GM23338 (cell line): Measurements from ENCODE around the gene FKBP2. TPM values are rescaled to one million over a fixed set of nuclear protein-coding genes. Genes with fewer than 3 reads are reported as not detected.

Experiments
- ATAC-seq: fragments of 200-7000 bp; cut with Tn5 transposase; 3 replicates; pipeline ENCODE4 v1.9.1; 2020
- DNase-seq: peaks from one replicate; pipeline ENCODE4 v3.0.0-alpha.2; 2015; ENCODE audit warnings: low spot score
- H2AFZ ChIP-seq: fragments of 200-600 bp; sonication (generic); 2 replicates; pipeline ENCODE4 v1.8.0; 2016; ENCODE audit warnings: antibody characterized with exemption, mild to moderate bottlenecking, moderate library complexity
- H3F3A ChIP-seq: fragments of 200-600 bp; sonication (generic); replicated peaks from 2 replicates; pipeline ENCODE4 v1.8.0; 2017; ENCODE audit warnings: antibody characterized with exemption, mixed run types, low read depth
- H3K27ac ChIP-seq: fragments of 200-600 bp; sonication (generic); 2 replicates; pipeline ENCODE4 v1.6.1; 2016; ENCODE audit warnings: low read depth
- H3K27me3 ChIP-seq: fragments of 200-600 bp; sonication (generic); 2 replicates; pipeline ENCODE4 v1.8.0; 2016; ENCODE audit warnings: mild to moderate bottlenecking, mixed run types, moderate library complexity; ENCODE audit not compliant: insufficient read depth
- H3K36me3 ChIP-seq: fragments of 200-600 bp; sonication (generic); 2 replicates; pipeline ENCODE4 v1.8.0; 2016; ENCODE audit warnings: mild to moderate bottlenecking; ENCODE audit not compliant: insufficient read depth
- H3K4me1 ChIP-seq: fragments of 200-600 bp; sonication (generic); 2 replicates; pipeline ENCODE4 v1.8.0; 2016; ENCODE audit warnings: mild to moderate bottlenecking, moderate library complexity; ENCODE audit not compliant: insufficient read depth
- H3K4me2 ChIP-seq: fragments of 200-600 bp; sonication (generic); 2 replicates; pipeline ENCODE4 v1.7.1; 2017; ENCODE audit warnings: mixed run types
- H3K4me3 ChIP-seq: fragments of 200-600 bp; sonication (generic); 2 replicates; pipeline ENCODE4 v1.6.1; 2016; ENCODE audit warnings: mixed run types
- H3K79me2 ChIP-seq: fragments of 200-600 bp; sonication (generic); replicated peaks from 2 replicates; pipeline ENCODE4 v1.8.0; 2017; ENCODE audit warnings: mild to moderate bottlenecking; ENCODE audit not compliant: insufficient read depth
- H3K9me2 ChIP-seq: fragments of 200-600 bp; sonication (generic); 2 replicates; pipeline ENCODE4 v1.8.0; 2017; ENCODE audit not compliant: insufficient read depth
- H4K20me1 ChIP-seq: fragments of 200-600 bp; sonication (generic); replicated peaks from 2 replicates; pipeline ENCODE4 v1.8.0; 2017; ENCODE audit warnings: mild to moderate bottlenecking; ENCODE audit not compliant: insufficient read depth
- H3K27ac Mint-ChIP-seq: 2 replicates; pipeline ENCODE4 v1.8.0; 2020; ENCODE audit warnings: inconsistent platforms, mild to moderate bottlenecking, moderate library complexity, mixed read lengths
- H3K27me3 Mint-ChIP-seq: 3 replicates; pipeline ENCODE4 v1.8.0; 2022; ENCODE audit warnings: low read depth, mild to moderate bottlenecking, moderate library complexity, mixed read lengths, inconsistent platforms; ENCODE audit not compliant: insufficient read depth, poor library complexity
- H3K36me3 Mint-ChIP-seq: 3 replicates; pipeline ENCODE4 v1.8.0; 2021; ENCODE audit warnings: low read depth, mild to moderate bottlenecking, inconsistent platforms, moderate library complexity, mixed read lengths
- H3K4me1 Mint-ChIP-seq: 3 replicates; pipeline ENCODE4 v1.8.0; 2020; ENCODE audit warnings: mild to moderate bottlenecking, inconsistent platforms, mixed read lengths
- H3K4me3 Mint-ChIP-seq: 3 replicates; pipeline ENCODE4 v1.8.0; 2021; ENCODE audit warnings: moderate library complexity, mild to moderate bottlenecking, inconsistent platforms, mixed read lengths
- H3K9me3 Mint-ChIP-seq: 3 replicates; pipeline ENCODE4 v1.8.0; 2020; ENCODE audit warnings: moderate library complexity, mild to moderate bottlenecking, inconsistent platforms, mixed read lengths
- JUNB ChIP-seq: IDR thresholded peaks from one replicate; pipeline ENCODE4 v1.6.1; 2016; ENCODE audit warnings: antibody characterized with exemption; ENCODE audit not compliant: unreplicated experiment
- POLR2AphosphoS5 ChIP-seq: IDR thresholded peaks from 2 replicates; pipeline ENCODE4 v1.6.1; 2016; ENCODE audit warnings: antibody characterized with exemption, low read depth
- STAT1 ChIP-seq: IDR thresholded peaks from one replicate; pipeline ENCODE4 v1.6.1; 2016; ENCODE audit warnings: antibody characterized with exemption; ENCODE audit not compliant: unreplicated experiment
- ZNF331 ChIP-seq: fragments of 250-450 bp; sonication (Bioruptor Pico); IDR thresholded peaks from 2 replicates; pipeline ENCODE4 v1.5.0; 2020; ENCODE audit warnings: low read depth, mild to moderate bottlenecking, moderate library complexity
- ZNF462 ChIP-seq: fragments of 250-450 bp; sonication (Bioruptor Pico); IDR thresholded peaks from 2 replicates; pipeline ENCODE4 v1.5.0; 2020; ENCODE audit warnings: mild to moderate bottlenecking, moderate library complexity
- polyA plus RNA-seq: library from polyadenylated mRNA; unstranded; fragments of >200 nt; fragmentation: Nextera tagmentation; extraction: Ambion mirVana; gene quantifications from 2 replicates; pipeline ENCODE4 v1.2.1, GENCODE V29; 2016
- total RNA-seq: library from RNA; depleted of rRNA; stranded (reverse); fragments of >200 nt; shearing (Covaris generic); gene quantifications from 2 replicates; pipeline ENCODE4 v1.2.3, GENCODE V29; 2014

Gene FKBP2
- total and polyA plus RNA-seq, 2 experiments from 2014 or later, result 31.4 to 201 TPM

GRCh38 chr11:64209563-64209843 is 31.4 kb upstream of the FKBP2 start:
- Histone ChIP-seq H3K79me2 (no peaks in the 10 kb centered on the region), H3K4me2 (no peak overlapping the region), H4K20me1 (peaks cover 7% of the 10 kb centered on the region; the same call in 1 of the 2 replicates), H3K27me3 (no peaks in the 10 kb centered on the region), H3K36me3 (peaks cover 7% of the 10 kb centered on the region), H3F3A (peaks cover 12% of the 10 kb centered on the region; the same call in 1 of the 2 replicates), H3K27ac (0 out of 2 replicates have a peak overlapping the region, but pooled peaks have one; percentile 26), H3K4me3 (no peak overlapping the region), H3K9me2 (no peaks in the 10 kb centered on the region), H2AFZ (no peak overlapping the region), H3K4me1 (no peaks in the 10 kb centered on the region; the same call in 1 of the 2 replicates)
- TF ChIP-seq ZNF462 (CRISPR knock-in tag), result no peak
- H3K27ac Mint-ChIP-seq, result no peak overlapping the region
- H3K4me1 Mint-ChIP-seq, result peaks cover 6% of the 10 kb centered on the region
- peaks cover 12% of the 10 kb centered on the region for H3K27me3 Mint-ChIP-seq
- no peak for DNase-seq
- H3K36me3 Mint-ChIP-seq, result peaks cover 30% of the 10 kb centered on the region
- no peaks in the 10 kb centered on the region for H3K9me3 Mint-ChIP-seq
- no peak overlapping the region for H3K4me3 Mint-ChIP-seq
- no peak for ATAC-seq

GRCh38 chr11:64210301-64211020 is 30.4 kb upstream of the FKBP2 start:
- ATAC-seq, result no peak
- no peak for TF ChIP-seq ZNF331 (CRISPR knock-in tag)
- no peak for TF ChIP-seq STAT1
- no peak for TF ChIP-seq JUNB
- no peak for TF ChIP-seq POLR2AphosphoS5
- no peak for TF ChIP-seq ZNF462 (CRISPR knock-in tag)

More at GRCh38 chr11:64210301-64211020, 30.4 kb upstream of the FKBP2 start:
- Histone ChIP-seq H2AFZ (no peak overlapping the region), H3K79me2 (no peaks in the 10 kb centered on the region), H3K27me3 (no peaks in the 10 kb centered on the region), H3K9me2 (no peaks in the 10 kb centered on the region), H3K4me1 (no peaks in the 10 kb centered on the region; the same call in 1 of the 2 replicates), H3K4me3 (no peak overlapping the region), H3F3A (peaks cover 13% of the 10 kb centered on the region; the same call in 1 of the 2 replicates), H4K20me1 (peaks cover under 1% of the 10 kb centered on the region; the same call in 1 of the 2 replicates), H3K4me2 (no peak overlapping the region), H3K36me3 (peaks cover 9% of the 10 kb centered on the region; the same call in 1 of the 2 replicates), H3K27ac (no peak overlapping the region)
- DNase-seq, result no peak
- peaks cover 12% of the 10 kb centered on the region for H3K27me3 Mint-ChIP-seq
- H3K4me3 Mint-ChIP-seq, result no peak overlapping the region
- peaks cover 3% of the 10 kb centered on the region; the same call in 2 of the 3 replicates for H3K4me1 Mint-ChIP-seq
- no peaks in the 10 kb centered on the region for H3K9me3 Mint-ChIP-seq
- H3K36me3 Mint-ChIP-seq, result peaks cover 30% of the 10 kb centered on the region
- no peak overlapping the region for H3K27ac Mint-ChIP-seq
